Sigmoid colon (tissue), 4 donors: ENCODE data around the gene GRID2.

Experiments
- EP300 ChIP-seq, 4 donors: sonication (generic); formaldehyde crosslinking; IDR thresholded peaks; one replicate each; pipeline ENCODE4 v1.6.1; 2017; ENCODE audit warnings: antibody characterized with exemption in 4 of 4
- POLR2AphosphoS5 ChIP-seq, 4 donors: sonication (generic); formaldehyde crosslinking; IDR thresholded peaks; one replicate each; pipeline ENCODE4 v1.6.1; 2017; ENCODE audit warnings: antibody characterized with exemption in 4 of 4
- TF ChIP-seq, protein P1 (sequence below), 4 experiments: fragments of 450-650 bp in 3 of 4; fragments of 200-600 bp in 1 of 4; IDR thresholded peaks; one replicate each; pipeline ENCODE4 v1.5.1; 2016 to 2019; ENCODE audit warnings: antibody characterized with exemption in 4 of 4, mild to moderate bottlenecking in 3 of 4, moderate library complexity in 2 of 4

DNA sequence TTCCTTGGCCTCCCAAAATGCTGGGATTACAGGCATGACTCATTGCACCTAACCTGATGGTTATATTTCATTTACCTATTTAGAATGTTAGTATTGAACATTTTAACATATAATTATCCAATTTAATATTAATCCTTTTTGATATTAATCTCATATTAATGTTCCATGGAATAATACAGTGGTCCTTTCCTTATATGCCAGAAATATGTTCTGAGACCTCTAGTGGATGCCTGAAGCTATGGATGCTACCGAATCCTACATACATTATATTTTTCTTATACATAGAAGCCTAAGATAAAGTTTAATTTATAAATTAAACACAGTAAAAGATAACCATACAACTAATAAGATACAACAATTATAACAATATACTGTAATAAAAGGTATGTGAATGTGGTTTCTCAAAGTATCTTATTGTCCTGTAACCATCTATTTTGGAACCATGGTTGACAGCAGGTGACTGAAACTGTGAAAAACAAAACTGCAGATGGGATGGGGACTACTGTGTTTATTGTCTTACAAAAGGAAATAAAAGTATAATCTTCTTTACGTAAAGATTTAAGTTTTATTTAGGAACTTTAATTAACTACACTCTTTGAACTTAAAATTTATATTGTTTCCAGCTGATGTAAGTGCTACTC, 431.4 kb downstream of the GRID2 start:
- TF ChIP-seq, protein P1, sequence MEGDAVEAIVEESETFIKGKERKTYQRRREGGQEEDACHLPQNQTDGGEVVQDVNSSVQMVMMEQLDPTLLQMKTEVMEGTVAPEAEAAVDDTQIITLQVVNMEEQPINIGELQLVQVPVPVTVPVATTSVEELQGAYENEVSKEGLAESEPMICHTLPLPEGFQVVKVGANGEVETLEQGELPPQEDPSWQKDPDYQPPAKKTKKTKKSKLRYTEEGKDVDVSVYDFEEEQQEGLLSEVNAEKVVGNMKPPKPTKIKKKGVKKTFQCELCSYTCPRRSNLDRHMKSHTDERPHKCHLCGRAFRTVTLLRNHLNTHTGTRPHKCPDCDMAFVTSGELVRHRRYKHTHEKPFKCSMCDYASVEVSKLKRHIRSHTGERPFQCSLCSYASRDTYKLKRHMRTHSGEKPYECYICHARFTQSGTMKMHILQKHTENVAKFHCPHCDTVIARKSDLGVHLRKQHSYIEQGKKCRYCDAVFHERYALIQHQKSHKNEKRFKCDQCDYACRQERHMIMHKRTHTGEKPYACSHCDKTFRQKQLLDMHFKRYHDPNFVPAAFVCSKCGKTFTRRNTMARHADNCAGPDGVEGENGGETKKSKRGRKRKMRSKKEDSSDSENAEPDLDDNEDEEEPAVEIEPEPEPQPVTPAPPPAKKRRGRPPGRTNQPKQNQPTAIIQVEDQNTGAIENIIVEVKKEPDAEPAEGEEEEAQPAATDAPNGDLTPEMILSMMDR (IDR thresholded peaks at IDR 0.05), result no peak
- TF ChIP-seq POLR2AphosphoS5 (IDR thresholded peaks at IDR 0.05), result no peak
- no peak for TF ChIP-seq EP300 (IDR thresholded peaks at IDR 0.05)
